Panc1 (cell line): ENCODE results near the gene TMEM242. TPM values are rescaled to one million over a fixed set of nuclear protein-coding genes. Genes with fewer than 3 reads are reported as not detected.

Experiments
- ATAC-seq: fragments of 200-7000 bp; cut with Tn5 transposase; 2 replicates; pipeline ENCODE4 v1.9.1; 2020; ENCODE audit warnings: mild to moderate bottlenecking, moderate library complexity
- BruUV-seq: library from RNA; stranded (reverse); fragments of 400-500 nt; replicated peaks from 2 replicates; lab custom pipeline; 2021; lab: Mats Ljungman, UMichigan
- CTCF ChIA-PET: fragments of 300-600 bp; sonication (Branson Sonifier 250); formaldehyde crosslinking; loops from one replicate; lab custom pipeline; 2022; ENCODE audit warnings: antibody characterized with exemption; lab: Charles Lee
- POLR2A ChIA-PET: fragments of 300-600 bp; sonication (Branson Sonifier 250); formaldehyde crosslinking; loops from one replicate; lab custom pipeline; 2022; ENCODE audit warnings: antibody characterized with exemption; lab: Charles Lee
- DNase-seq: peaks from one replicate; pipeline ENCODE4 v3.0.0-alpha.2; 2010; ENCODE audit warnings: low read depth, low spot score
- H3K27ac ChIP-seq: 2 replicates; pipeline ENCODE4 v1.5.1; 2011; ENCODE audit warnings: mild to moderate bottlenecking, low read length, inconsistent platforms
- H3K27me3 ChIP-seq: fragments of 200-500 bp; sonication (Bioruptor generic); 2 replicates; pipeline ENCODE4 v1.6.0; 2014; ENCODE audit warnings: low read length, inconsistent platforms; ENCODE audit not compliant: control insufficient read depth, insufficient read depth
- H3K36me3 ChIP-seq: fragments of 200-500 bp; sonication (Bioruptor generic); 2 replicates; pipeline ENCODE4 v1.5.1; 2014; ENCODE audit warnings: inconsistent platforms, mild to moderate bottlenecking, low read length, moderate library complexity; ENCODE audit not compliant: control insufficient read depth, insufficient read depth
- H3K4me1 ChIP-seq: 2 replicates; pipeline ENCODE4 v1.5.1; 2011; ENCODE audit warnings: inconsistent platforms, mild to moderate bottlenecking, low read length, moderate library complexity; ENCODE audit not compliant: control insufficient read depth, insufficient read depth
- H3K4me3 ChIP-seq, 2 experiments: 2 replicates each; pipeline ENCODE4 v1.5.1; 2011 to 2012; ENCODE audit warnings: low read depth in 2 of 2, low read length in 2 of 2, mild to moderate bottlenecking in 2 of 2, inconsistent platforms in 1 of 2, moderate library complexity in 1 of 2
- H3K9me3 ChIP-seq: fragments of 200-500 bp; sonication (Bioruptor generic); 2 replicates; pipeline ENCODE4 v1.5.1; 2014; ENCODE audit warnings: low read depth, mild to moderate bottlenecking, inconsistent platforms, low read length, moderate library complexity; ENCODE audit not compliant: control insufficient read depth, insufficient read depth
- CTCF ChIP-seq: fragments of 450-650 bp; IDR thresholded peaks from 2 replicates; pipeline ENCODE4 v1.5.1; 2017; ENCODE audit warnings: mild to moderate bottlenecking
- POLR2AphosphoS5 ChIP-seq: IDR thresholded peaks from 2 replicates; pipeline ENCODE4 v1.6.1; 2012; ENCODE audit warnings: mild to moderate bottlenecking, low read depth, low read length, moderate library complexity
- REST ChIP-seq, 2 experiments: IDR thresholded peaks; 2 replicates each; pipeline ENCODE4 v1.6.1; 2011 to 2012; ENCODE audit warnings: low read depth in 2 of 2, control low read depth in 1 of 2, low read length in 1 of 2, mild to moderate bottlenecking in 1 of 2, moderate library complexity in 1 of 2; ENCODE audit not compliant: insufficient read depth in 1 of 2
- SIN3A ChIP-seq: IDR thresholded peaks from 2 replicates; pipeline ENCODE4 v1.6.1; 2012; ENCODE audit warnings: low read depth, mild to moderate bottlenecking, low read length, moderate library complexity, borderline replicate concordance; ENCODE audit not compliant: insufficient read depth
- TCF7L2 ChIP-seq: IDR thresholded peaks from 2 replicates; pipeline ENCODE4 v1.6.1; 2011; ENCODE audit warnings: mild to moderate bottlenecking, low read depth, low read length, inconsistent platforms
- in situ Hi-C: cut with HindIII; loops from 2 replicates; pipeline ENCODE4 v1.10.0; 2016; ENCODE audit warnings: low sequenced_read_pairs, low pct_unique_long_range_greater_than_20kb
- intact Hi-C: fragments of 100-400 bp; cut with micrococcal nuclease; formaldehyde crosslinking; loops from one replicate; pipeline ENCODE4 v1.10.0; 2022; ENCODE audit not compliant: unreplicated experiment
- total RNA-seq: library from RNA; stranded (reverse); gene quantifications from one replicate; pipeline ENCODE4 v1.2.1, GENCODE V29; 2021; ENCODE audit not compliant: unreplicated experiment

The TMEM242 gene
- total RNA-seq, 1 experiment from 2014 or later: 6.8 TPM

- H3K4me3 ChIP-seq: no peak overlapping the region
- no peaks in the 10 kb centered on the region for H3K9me3 ChIP-seq
- ChIA-PET CTCF (interaction anchor here (0.8 kb wide), 1 partner anchor 124 kb away, joined by 3 read pairs; no protein-coding TSS in a partner anchor), POLR2A (no interaction called here)
- H3K36me3 ChIP-seq: no peaks in the 10 kb centered on the region; the same call in 1 of the 2 replicates
- ATAC-seq (no peak), DNase-seq (no peak)
- no peaks in the 10 kb centered on the region for H3K27me3 ChIP-seq
- intact Hi-C loops: loop anchor here (5.0 kb wide), 1 partner anchor 45 kb away; no protein-coding TSS in a partner anchor
- no TSS peak for BruUV-seq
- H3K4me1 ChIP-seq: peaks cover 7% of the 10 kb centered on the region
- TF ChIP-seq CTCF (no peak), REST (IDR thresholded peaks at IDR 0.05; ENCODE audit: insufficient read depth in 1 of 2, low read depth in 2 of 2, low read length in 1 of 2) (no peak), TCF7L2 (no peak), SIN3A (no peak), POLR2AphosphoS5 (no peak)
- no peak overlapping the region for H3K27ac ChIP-seq
- in situ Hi-C loops: no loop called here
Measured at GRCh38 chr6:157272372-157272771, 50.9 kb downstream of the TMEM242 start.

- intact Hi-C loops (loop anchor here (5.0 kb wide), 1 partner anchor 45 kb away; no protein-coding TSS in a partner anchor), in situ Hi-C loops (no loop called here)
- no peaks in the 10 kb centered on the region; the same call in 1 of the 2 replicates for H3K36me3 ChIP-seq
- BruUV-seq: no TSS peak
- no peak for TF ChIP-seq CTCF
- TF ChIP-seq REST (IDR thresholded peaks at IDR 0.05; ENCODE audit: insufficient read depth in 1 of 2, low read depth in 2 of 2, low read length in 1 of 2): no peak
- TF ChIP-seq SIN3A: no peak
- TF ChIP-seq POLR2AphosphoS5: no peak
- no peak for TF ChIP-seq TCF7L2
- CTCF ChIA-PET: interaction anchor here (0.8 kb wide), 1 partner anchor 124 kb away, joined by 3 read pairs; no protein-coding TSS in a partner anchor
- H3K9me3 ChIP-seq: no peaks in the 10 kb centered on the region
- DNase-seq: no peak
- no peak for ATAC-seq
- H3K4me3 ChIP-seq: no peak overlapping the region
- POLR2A ChIA-PET: no interaction called here
- peaks cover 7% of the 10 kb centered on the region for H3K4me1 ChIP-seq
- no peaks in the 10 kb centered on the region for H3K27me3 ChIP-seq
- no peak overlapping the region for H3K27ac ChIP-seq
Measured at GRCh38 chr6:157271911-157272310, 51.4 kb downstream of the TMEM242 start.
